HepG2 (cell line): ENCODE results near the gene BICDL2. TPM values are rescaled to one million over a fixed set of nuclear protein-coding genes. Genes with fewer than 3 reads are reported as not detected.

Experiments
- ATAC-seq: fragments of 200-7000 bp; cut with Tn5 transposase; 3 replicates; pipeline ENCODE4 v1.9.1; 2020; ENCODE audit warnings: mild to moderate bottlenecking, moderate library complexity
- BruUV-seq: library from RNA; stranded (reverse); fragments of 400-500 nt; replicated peaks from 2 replicates; lab custom pipeline; 2021; lab: Mats Ljungman, UMichigan
- CTCF ChIA-PET: fragments of 300-600 bp; formaldehyde crosslinking; extraction: SDS; loops from one replicate; lab custom pipeline; 2021; ENCODE audit warnings: low total read pairs, inconsistent platforms, low intra/inter-chr PET ratio; lab: Yijun Ruan, JAX
- POLR2A ChIA-PET: fragments of 350-600 bp; sonication (Branson Sonifier 250); formaldehyde crosslinking; loops from one replicate; lab custom pipeline; 2020; ENCODE audit warnings: antibody characterized with exemption, inconsistent platforms; lab: Yijun Ruan, JAX
- DNase-seq: peaks from one replicate; pipeline ENCODE4 v3.0.0-alpha.2; 2015; ENCODE audit warnings: low spot score
- FAIRE-seq: peaks from 3 replicates; lab custom pipeline; 2011; peaks lifted over from hg19 to GRCh38; lab: Jason Lieb, UNC
- H2AFZ ChIP-seq: one replicate; pipeline ENCODE4 v1.6.1; 2011; ENCODE audit warnings: low read length, inconsistent platforms
- H3K27ac ChIP-seq: fragments of 300-600 bp; 3 replicates; pipeline ENCODE4 v1.8.0; 2011; ENCODE audit warnings: mixed run types, mild to moderate bottlenecking, mixed read lengths, low read length, inconsistent platforms; ENCODE audit not compliant: insufficient read depth; ENCODE audit errors: extremely low read length
- H3K27me3 ChIP-seq, 2 experiments: fragments of 200-600 bp in 1 of 2; 2 replicates in 1 of 2; 3 replicates in 1 of 2; pipeline versions ENCODE4 v1.6.0 to v1.8.0; 2011; ENCODE audit warnings: low read length in 2 of 2, mild to moderate bottlenecking in 2 of 2, moderate library complexity in 2 of 2, inconsistent platforms in 1 of 2; ENCODE audit not compliant: insufficient read depth in 2 of 2, control insufficient read depth in 1 of 2
- H3K36me3 ChIP-seq, 2 experiments: fragments of 200-600 bp in 1 of 2; replicated peaks in 1 of 2; 2 replicates in 1 of 2; 3 replicates in 1 of 2; pipeline versions ENCODE4 v1.5.1 to v1.8.0; 2011; ENCODE audit warnings: low read length in 2 of 2, inconsistent platforms in 1 of 2; ENCODE audit not compliant: insufficient read depth in 2 of 2, control insufficient read depth in 1 of 2
- H3K4me1 ChIP-seq: 2 replicates; pipeline ENCODE4 v1.5.1; 2012; ENCODE audit warnings: low read length, inconsistent platforms; ENCODE audit not compliant: insufficient read depth
- H3K4me2 ChIP-seq: 2 replicates; pipeline ENCODE4 v1.6.0; 2011; ENCODE audit warnings: low read depth, low read length, inconsistent platforms
- H3K4me3 ChIP-seq, 3 experiments: fragments of 200-600 bp in 1 of 3; sonication (generic), shearing (Covaris generic) in 1 of 3; replicated peaks in 1 of 3; 2 replicates each; pipeline ENCODE4 v1.5.1; 2011 to 2016; ENCODE audit warnings: low read length in 3 of 3, inconsistent platforms in 2 of 3, low read depth in 2 of 3, mild to moderate bottlenecking in 2 of 3, control low read depth in 1 of 3, mixed read lengths in 1 of 3; ENCODE audit not compliant: insufficient read depth in 1 of 3
- H3K79me2 ChIP-seq: one replicate; pipeline ENCODE4 v1.6.1; 2011; ENCODE audit warnings: low read length, inconsistent platforms; ENCODE audit not compliant: insufficient read depth
- H3K9ac ChIP-seq: 2 replicates; pipeline ENCODE4 v1.6.0; 2011; ENCODE audit warnings: mild to moderate bottlenecking, low read depth, low read length, inconsistent platforms; ENCODE audit not compliant: insufficient read depth
- H3K9me3 ChIP-seq: 2 replicates; pipeline ENCODE4 v1.5.1; 2012; ENCODE audit warnings: mild to moderate bottlenecking, low read length
- H4K20me1 ChIP-seq: 2 replicates; pipeline ENCODE4 v1.6.0; 2011; ENCODE audit warnings: inconsistent platforms, mild to moderate bottlenecking, low read length, moderate library complexity; ENCODE audit not compliant: insufficient read depth
- BRCA1 ChIP-seq: sonication (generic); formaldehyde crosslinking; IDR thresholded peaks from 2 replicates; pipeline ENCODE4 v1.4.0; 2020; ENCODE audit warnings: missing genetic modification reagents
- CEBPZ ChIP-seq: IDR thresholded peaks from 2 replicates; pipeline ENCODE4 v1.6.1; 2012; ENCODE audit warnings: low read length, improper control_type of control experiment
- DBP ChIP-seq: sonication (generic); formaldehyde crosslinking; IDR thresholded peaks from 2 replicates; pipeline ENCODE4 v1.4.0; 2020; ENCODE audit warnings: missing genetic modification reagents; ENCODE audit errors: not compliant biosample characterization
- GABPB1 ChIP-seq: IDR thresholded peaks from 2 replicates; pipeline ENCODE4 v1.6.1; 2016; ENCODE audit warnings: mild to moderate bottlenecking, missing genetic modification reagents, moderate library complexity, missing compliant biosample characterization
- NFE2L1 ChIP-seq: sonication (generic); formaldehyde crosslinking; IDR thresholded peaks from 2 replicates; pipeline ENCODE4 v1.4.0; 2020; ENCODE audit warnings: missing genetic modification reagents, mild to moderate bottlenecking, borderline replicate concordance
- ONECUT2 ChIP-seq: sonication (generic); formaldehyde crosslinking; IDR thresholded peaks from 2 replicates; pipeline ENCODE4 v1.4.0; 2020; ENCODE audit warnings: missing genetic modification reagents
- RFXANK ChIP-seq: IDR thresholded peaks from 2 replicates; pipeline ENCODE4 v1.6.1; 2016
- ZFP36L2 ChIP-seq: sonication (generic); formaldehyde crosslinking; IDR thresholded peaks from 2 replicates; pipeline ENCODE4 v1.4.0; 2020; ENCODE audit warnings: missing genetic modification reagents
- ZNF629 ChIP-seq: sonication (generic); formaldehyde crosslinking; conservative IDR thresholded peaks from 2 replicates; pipeline ENCODE4 v1.5.0; 2020; ENCODE audit warnings: missing genetic modification reagents
- WGBS: methylation state at CpG from one replicate; pipeline ENCODE4 v1.1.6; 2017; ENCODE audit warnings: low lambda C conversion rate; 5-methylcytosine and 5-hydroxymethylcytosine counted together
- in situ Hi-C: cut with HindIII; loops from 2 replicates; pipeline ENCODE4 v1.10.0; 2017; ENCODE audit warnings: low pct_unique_long_range_greater_than_20kb; ENCODE audit not compliant: extremely low pct_ligation_motif_present
- intact Hi-C: fragments of 100-400 bp; cut with micrococcal nuclease; formaldehyde crosslinking; loops from one replicate; pipeline ENCODE4 v1.10.0; 2022; ENCODE audit not compliant: unreplicated experiment
- polyA plus RNA-seq, 8 experiments: library from polyadenylated mRNA; depleted of rRNA in 3 of 8; stranded (reverse) in 7 of 8; unstranded in 1 of 8; fragments of >200 nt; fragmentation: Illumina TruSeq in 4 of 8; extraction: Trizol in 4 of 8; gene quantifications; 2 replicates each; pipeline versions ENCODE4 v1.2.1 to v1.2.3, GENCODE V29; 2011 to 2016; ENCODE audit warnings: low read depth in 4 of 8, missing spikeins in 1 of 8, mixed read lengths in 1 of 8; ENCODE audit not compliant: insufficient read depth in 1 of 8
- total RNA-seq, 5 experiments: library from RNA; depleted of rRNA; stranded (reverse); fragments of >200 nt; fragmentation: Illumina TruSeq; extraction: Trizol; gene quantifications; 2 replicates each; pipeline ENCODE4 v1.2.3, GENCODE V29; 2016; ENCODE audit warnings: low read depth in 1 of 5

Gene BICDL2
- total and polyA plus RNA-seq, 2 of the 13 experiments (the other 11 are each of a cell fraction or from before 2014, with no cell fraction given): 0.12 TPM; not detected in 1

- no peak for FAIRE-seq
- Histone ChIP-seq H3K36me3 (no peaks in the 10 kb centered on the region), H3K4me1 (peaks cover 9% of the 10 kb centered on the region), H3K9me3 (no peaks in the 10 kb centered on the region), H3K9ac (no peak overlapping the region), H3K27ac (no peak overlapping the region), H4K20me1 (no peaks in the 10 kb centered on the region), H2AFZ (no peak overlapping the region), H3K27me3 (peaks cover 2 to 16% of the 10 kb centered on the region in 2 experiments; a peak in 3 of 5 replicates), H3K4me3 (no peak overlapping the region), H3K4me2 (no peak overlapping the region; the same call in 1 of the 2 replicates), H3K79me2 (no peaks in the 10 kb centered on the region)
- DNase-seq: no peak
- ChIA-PET POLR2A (interaction anchor here (3.0 to 3.8 kb wide), 2 partner anchors 10 to 12 kb away, joined by 8 to 20 read pairs; partner anchors contain the start of gene IL32), CTCF (no interaction called here)
- WGBS: 18% methylated on average over 8 of the region's 9 CpGs
- no peak for ATAC-seq
- in situ Hi-C loops (no loop called here), intact Hi-C loops (no loop called here)
- no TSS peak for BruUV-seq
- peak; percentile 37; the same call in 1 of the 2 replicates for TF ChIP-seq ZNF629 (CRISPR knock-in tag)
- TF ChIP-seq DBP: no peak
- TF ChIP-seq NFE2L1: no peak
Observed at GRCh38 chr16:3074860-3075522, 38.2 kb upstream of the BICDL2 start.

GRCh38 chr16:3073448-3073847, 36.7 kb upstream of the BICDL2 start:
- peaks cover 2% of the 10 kb centered on the region in 2 experiments; a peak in 1 of 5 replicates for H3K36me3 ChIP-seq
- H3K27ac ChIP-seq: no peak overlapping the region
- H3K4me3 ChIP-seq: no peak overlapping the region
- peaks cover 2 to 13% of the 10 kb centered on the region in 2 experiments; a peak in 3 of 5 replicates for H3K27me3 ChIP-seq
- BruUV-seq: no TSS peak
- intact Hi-C loops (no loop called here), in situ Hi-C loops (no loop called here)
- no peak overlapping the region for H3K9ac ChIP-seq
- POLR2A ChIA-PET: interaction anchor here (3.8 kb wide), 1 partner anchor 8 kb away, joined by 20 read pairs; the partner anchor contains the start of gene IL32
- no peak for TF ChIP-seq ONECUT2 (CRISPR knock-in tag)
- no peak for TF ChIP-seq RFXANK (CRISPR knock-in tag)
- TF ChIP-seq BRCA1 (CRISPR knock-in tag): no peak
- no peak for TF ChIP-seq ZFP36L2 (CRISPR knock-in tag)
- no peak for TF ChIP-seq CEBPZ
- TF ChIP-seq GABPB1 (CRISPR knock-in tag): no peak
- no peaks in the 10 kb centered on the region for H3K79me2 ChIP-seq
- no peak for FAIRE-seq
- H2AFZ ChIP-seq: no peak overlapping the region
- no peak overlapping the region for H3K4me2 ChIP-seq
- H3K9me3 ChIP-seq: no peaks in the 10 kb centered on the region
- DNase-seq: no peak
- ATAC-seq: no peak
- H4K20me1 ChIP-seq: no peaks in the 10 kb centered on the region
- H3K4me1 ChIP-seq: peaks cover 9% of the 10 kb centered on the region
- CTCF ChIA-PET: no interaction called here
- 45% methylated on average over 7 of the region's 7 CpGs for WGBS
